Naive thymus-derived CD8-positive, alpha-beta T cell (primary cell): ENCODE data around the gene BIRC5. TPM values are rescaled to one million over a fixed set of nuclear protein-coding genes. Genes with fewer than 3 reads are reported as not detected.

ENCODE experiments used
- ATAC-seq, 2 donors: fragments of 150-1000 bp; cut with Tn5 transposase in 1 of 2; sonication (Bioruptor Pico), chemical (Tn5 transposase) in 1 of 2; 1 replicate in 1 of 2; 2 replicates in 1 of 2; pipeline ENCODE4 v1.10.0; 2021; ENCODE audit warnings: mild to moderate bottlenecking in 2 of 2, moderate library complexity in 2 of 2
- POLR2A ChIA-PET: fragments of 350-600 bp; sonication (Branson Sonifier 250); formaldehyde crosslinking; loops from one replicate; lab custom pipeline; 2021; ENCODE audit warnings: antibody characterized with exemption; lab: Charles Lee
- DNase-seq, 10 donors: peaks; one replicate each; pipeline versions ENCODE4 v3.0.0 to v3.0.0-alpha.2; 2020 to 2022
- H3K27ac Mint-ChIP-seq, 10 donors: one replicate each; pipeline ENCODE4 v1.8.0; 2020 to 2022; ENCODE audit warnings: mild to moderate bottlenecking in 10 of 10, mixed read lengths in 10 of 10, moderate library complexity in 4 of 10, inconsistent platforms in 1 of 10
- H3K27me3 Mint-ChIP-seq, 5 donors: one replicate each; pipeline ENCODE4 v1.8.0; 2021 to 2022; ENCODE audit warnings: mixed read lengths in 5 of 5
- H3K36me3 Mint-ChIP-seq, 3 donors: one replicate each; pipeline ENCODE4 v1.8.0; 2020 to 2022; ENCODE audit warnings: mixed read lengths in 3 of 3, mild to moderate bottlenecking in 2 of 3, inconsistent platforms in 1 of 3
- H3K4me1 Mint-ChIP-seq, 4 donors: one replicate each; pipeline ENCODE4 v1.8.0; 2021 to 2022; ENCODE audit warnings: mixed read lengths in 4 of 4
- H3K4me3 Mint-ChIP-seq, 10 donors: one replicate each; pipeline ENCODE4 v1.8.0; 2020 to 2022; ENCODE audit warnings: mild to moderate bottlenecking in 10 of 10, mixed read lengths in 10 of 10, moderate library complexity in 6 of 10, inconsistent platforms in 1 of 10
- H3K9me3 Mint-ChIP-seq, 9 donors: one replicate each; pipeline ENCODE4 v1.8.0; 2020 to 2022; ENCODE audit warnings: mixed read lengths in 9 of 9, mild to moderate bottlenecking in 3 of 9, inconsistent platforms in 1 of 9, moderate library complexity in 1 of 9
- polyA plus RNA-seq, 3 donors: library from polyadenylated mRNA; unstranded; fragments of 300-500 nt; fragmentation: Illumina TruSeq; gene quantifications; one replicate each; pipeline ENCODE4 v1.2.3, GENCODE V29; 2021
- total RNA-seq, 8 experiments: library from RNA in 2 of 8; stranded (reverse) in 2 of 8; gene quantifications; one replicate each; pipeline ENCODE4 v1.2.3 and lab custom pipeline; 2021 to 2026

The BIRC5 gene
- total and polyA plus RNA-seq, 5 experiments from 2014 or later = 0.30 TPM; not detected in 4

- Mint-ChIP-seq H3K27ac (no peak overlapping the region), H3K4me1 (peaks cover 13 to 40% (median 33%) of the 10 kb centered on the region in 4 donors), H3K27me3 (no peaks in the 10 kb centered on the region), H3K9me3 (no peaks in the 10 kb centered on the region), H3K36me3 (no peaks in the 10 kb centered on the region), H3K4me3 (no peak overlapping the region)
- DNase-seq (no peak), ATAC-seq (no peak)
- POLR2A ChIA-PET = interaction anchor here (0.6 kb wide), 1 partner anchor 282 kb away, joined by 3 read pairs; no protein-coding TSS in a partner anchor
Observed at GRCh38 chr17:78268191-78268874, 54.3 kb downstream of the BIRC5 start.

DNA sequence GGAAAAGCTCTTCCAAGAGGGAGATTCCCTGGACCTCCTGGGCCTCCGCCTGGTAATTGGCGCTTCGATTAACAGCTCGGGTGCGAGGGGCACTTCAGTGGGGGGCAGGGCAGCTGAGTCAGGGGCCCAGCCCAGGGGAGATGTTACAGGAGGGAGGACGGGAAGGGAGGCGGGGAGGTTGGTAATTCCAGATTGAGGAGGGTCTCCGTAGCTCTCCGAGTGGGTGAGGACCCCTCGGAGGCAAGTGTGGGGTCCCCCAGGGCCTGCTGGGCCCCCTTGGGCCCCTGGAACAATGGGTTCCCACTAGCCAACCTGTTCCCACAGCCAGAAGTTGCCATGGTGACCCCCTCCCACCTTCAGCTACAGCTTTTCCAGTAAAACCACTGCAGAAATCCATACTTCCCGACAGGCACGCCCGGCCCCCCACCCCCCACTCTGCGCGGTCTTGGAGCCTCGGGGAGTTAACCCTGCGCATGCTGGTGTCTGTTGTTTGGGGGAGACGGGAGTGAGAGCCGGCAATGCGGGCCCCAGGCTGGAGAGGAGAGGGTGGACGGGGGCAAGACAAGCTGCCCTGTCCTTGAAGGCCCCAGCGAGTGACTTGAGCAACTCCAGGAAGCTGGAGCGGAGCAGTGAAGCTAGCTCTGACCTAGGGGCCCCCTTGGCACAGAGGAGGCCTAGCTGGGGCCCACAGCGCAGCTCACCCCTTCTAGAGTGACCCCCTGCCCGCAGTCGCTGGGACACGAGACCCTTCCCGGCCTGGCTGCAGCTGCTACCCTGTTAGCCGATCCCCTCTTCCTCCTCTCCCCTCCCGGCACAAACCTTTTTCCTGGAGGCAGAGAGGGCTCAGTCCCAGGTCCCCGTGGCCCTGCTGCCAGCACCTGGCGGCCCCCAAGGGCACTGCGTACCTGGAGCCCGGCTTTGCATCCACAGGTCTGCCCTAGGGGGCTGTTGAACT is 55.2 kb downstream of the BIRC5 start:
- Mint-ChIP-seq H3K27me3 (no peaks in the 10 kb centered on the region), H3K36me3 (no peaks in the 10 kb centered on the region), H3K4me1 (peaks cover 11 to 39% (median 33%) of the 10 kb centered on the region in 4 donors), H3K4me3 (no peak overlapping the region), H3K9me3 (no peaks in the 10 kb centered on the region), H3K27ac (peak overlapping the region in 1 of 10 donors; percentile 56)
- DNase-seq (peak in 1 of 10 donors; percentile 47), ATAC-seq (no peak)
- POLR2A ChIA-PET = interaction anchor here (0.6 kb wide), 2 partner anchors 24 to 283 kb away, joined by 3 to 6 read pairs; no protein-coding TSS in a partner anchor

- Mint-ChIP-seq H3K4me1 (peaks cover 8 to 35% (median 32%) of the 10 kb centered on the region in 4 donors), H3K36me3 (no peaks in the 10 kb centered on the region), H3K27me3 (no peaks in the 10 kb centered on the region), H3K4me3 (peak overlapping the region in 1 of 10 donors; percentile 3), H3K27ac (peak overlapping the region in 2 of 10 donors; percentile 74 to 83), H3K9me3 (no peaks in the 10 kb centered on the region)
- POLR2A ChIA-PET = interaction anchor here (0.6 to 2.4 kb wide), 2 partner anchors 13 to 25 kb away, joined by 6 to 16 read pairs; no protein-coding TSS in a partner anchor
- no peak for ATAC-seq
- DNase-seq = no peak
Observed at GRCh38 chr17:78269955-78270381, 55.9 kb downstream of the BIRC5 start.

GRCh38 chr17:78271419-78272170 is 57.5 kb downstream of the BIRC5 start:
- H3K27ac Mint-ChIP-seq = peak overlapping the region; percentile 37 to 97 (median 90)
- POLR2A ChIA-PET = interaction anchor here (1.4 to 2.4 kb wide), 2 partner anchors 9 to 15 kb away, joined by 7 to 16 read pairs; no protein-coding TSS in a partner anchor
- no peaks in the 10 kb centered on the region for H3K36me3 Mint-ChIP-seq
- H3K9me3 Mint-ChIP-seq = no peaks in the 10 kb centered on the region
- peak in 2 of 10 donors; percentile 27 to 61 for DNase-seq
- H3K4me3 Mint-ChIP-seq = peak overlapping the region; percentile 36 to 72 (median 54)
- peak; percentile 16 to 19 for ATAC-seq
- H3K4me1 Mint-ChIP-seq = peaks cover 12 to 43% (median 36%) of the 10 kb centered on the region in 4 donors
- peaks cover 0 to 2% (median 0%) of the 10 kb centered on the region in 5 donors for H3K27me3 Mint-ChIP-seq

- Mint-ChIP-seq H3K4me1 (peaks cover 12 to 44% (median 37%) of the 10 kb centered on the region in 4 donors), H3K4me3 (peak overlapping the region; percentile 36 to 72 (median 54)), H3K9me3 (no peaks in the 10 kb centered on the region), H3K27ac (peak overlapping the region; percentile 37 to 97 (median 90)), H3K36me3 (no peaks in the 10 kb centered on the region), H3K27me3 (peaks cover 0 to 2% (median 0%) of the 10 kb centered on the region in 5 donors)
- peak; percentile 43 to 85 (median 76) for DNase-seq
- peak; percentile 93 to 94 for ATAC-seq
- POLR2A ChIA-PET = interaction anchor here (0.9 to 2.4 kb wide), 3 partner anchors 9 to 16 kb away, joined by 3 to 16 read pairs (median 4); no protein-coding TSS in a partner anchor
Observed at GRCh38 chr17:78272181-78272913, 58.3 kb downstream of the BIRC5 start.

- no peak for ATAC-seq
- no peaks in the 10 kb centered on the region for H3K36me3 Mint-ChIP-seq
- POLR2A ChIA-PET = interaction anchor here (0.9 to 1.6 kb wide), 2 partner anchors 9 to 11 kb away, joined by 3 to 4 read pairs; no protein-coding TSS in a partner anchor
- peak overlapping the region in 7 of 10 donors; percentile 42 to 72 (median 65) for H3K4me3 Mint-ChIP-seq
- H3K4me1 Mint-ChIP-seq = peaks cover 12 to 44% (median 37%) of the 10 kb centered on the region in 4 donors
- H3K9me3 Mint-ChIP-seq = no peaks in the 10 kb centered on the region
- peak overlapping the region in 8 of 10 donors; percentile 84 to 97 (median 94) for H3K27ac Mint-ChIP-seq
- H3K27me3 Mint-ChIP-seq = peaks cover 0 to 2% (median 0%) of the 10 kb centered on the region in 5 donors
- DNase-seq = no peak
Observed at GRCh38 chr17:78272914-78273258, 58.8 kb downstream of the BIRC5 start.

DNA sequence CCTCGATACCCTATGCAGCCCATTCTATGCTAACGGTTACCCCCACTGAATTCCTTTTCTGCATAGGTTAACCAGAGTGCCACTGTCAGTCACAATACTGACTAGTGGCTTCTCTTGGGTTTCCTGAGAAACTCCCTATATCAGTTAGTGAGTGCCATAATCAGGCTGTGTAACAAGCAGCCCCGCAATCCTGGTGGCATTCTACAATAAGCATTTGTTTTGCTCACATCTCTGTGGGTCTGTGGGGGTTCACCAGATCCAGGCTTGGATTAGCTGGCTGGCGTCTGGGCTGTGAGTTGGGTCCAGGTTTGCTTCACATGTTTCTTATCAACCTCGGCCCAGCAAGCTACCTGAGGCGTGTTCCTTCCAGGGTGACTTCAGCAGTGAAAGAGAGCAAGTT is 59.8 kb downstream of the BIRC5 start:
- H3K27ac Mint-ChIP-seq = peak overlapping the region in 7 of 10 donors; percentile 23 to 96 (median 81)
- POLR2A ChIA-PET = interaction anchor here (0.7 to 1.6 kb wide), 2 partner anchors 12 to 43 kb away, joined by 3 to 4 read pairs; no protein-coding TSS in a partner anchor
- peaks cover 12 to 44% (median 37%) of the 10 kb centered on the region in 4 donors for H3K4me1 Mint-ChIP-seq
- no peaks in the 10 kb centered on the region for H3K36me3 Mint-ChIP-seq
- no peaks in the 10 kb centered on the region for H3K9me3 Mint-ChIP-seq
- ATAC-seq = no peak
- H3K27me3 Mint-ChIP-seq = peaks cover 0 to 2% (median 0%) of the 10 kb centered on the region in 5 donors
- H3K4me3 Mint-ChIP-seq = no peak overlapping the region
- DNase-seq = peak in 1 of 10 donors; percentile 59

Other genes with a start within 250 kb of the BIRC5 start
- gene TMC6, start 85.5 kb upstream of the BIRC5 start, total RNA-seq = 100 to 1,000 TPM; 809 to 819 TPM
- gene TMC6, start 85.5 kb upstream of the BIRC5 start, polyA plus RNA-seq = 100 to 1,000 TPM; 186 to 253 (median 209) TPM
- gene TMC8, start 83.5 kb upstream of the BIRC5 start, total RNA-seq = 100 to 1,000 TPM; 367 to 370 TPM
- 100 to 1,000 TPM in 1 of 3 donors, 10 to 100 TPM in 2; 62.5 to 141 (median 72.9) TPM for gene TMC8, start 83.5 kb upstream of the BIRC5 start, polyA plus RNA-seq
- gene C17orf99, start 67.9 kb upstream of the BIRC5 start, total RNA-seq = under 1 TPM in 1 of 2 experiments, not detected in 1; 0.60 TPM
- not detected for gene C17orf99, start 67.9 kb upstream of the BIRC5 start, polyA plus RNA-seq
- 10 to 100 TPM; 58.1 to 66.6 TPM for gene SYNGR2, start 45.7 kb upstream of the BIRC5 start, total RNA-seq
- 100 to 1,000 TPM in 1 of 3 donors, 10 to 100 TPM in 2; 88.4 to 108 (median 92.1) TPM for gene SYNGR2, start 45.7 kb upstream of the BIRC5 start, polyA plus RNA-seq
- not detected for gene TK1, start 27.2 kb upstream of the BIRC5 start, total RNA-seq
- gene TK1, start 27.2 kb upstream of the BIRC5 start, polyA plus RNA-seq = 1 to 10 TPM in 1 of 3 donors, under 1 TPM in 1, not detected in 1; 0.18 to 1.1 TPM
- 1 to 10 TPM; 1.8 to 2.4 TPM for gene AFMID, start 26.9 kb upstream of the BIRC5 start, total RNA-seq
- 1 to 10 TPM in 2 of 3 donors, under 1 TPM in 1; 0.41 to 1.7 (median 1.6) TPM for gene AFMID, start 26.9 kb upstream of the BIRC5 start, polyA plus RNA-seq
- not detected for gene TMEM235, start 17.4 kb downstream of the BIRC5 start, total RNA-seq
- gene TMEM235, start 17.4 kb downstream of the BIRC5 start, polyA plus RNA-seq = not detected
- 1 to 10 TPM in 1 of 2 experiments, under 1 TPM in 1; 0.86 to 1.0 TPM for gene SOCS3, start 145.8 kb downstream of the BIRC5 start, total RNA-seq
- gene SOCS3, start 145.8 kb downstream of the BIRC5 start, polyA plus RNA-seq = 10 to 100 TPM; 21.2 to 43.9 (median 37.3) TPM
- 10 to 100 TPM; 72.5 to 73.4 TPM for gene PGS1, start 164.4 kb downstream of the BIRC5 start, total RNA-seq
- gene PGS1, start 164.4 kb downstream of the BIRC5 start, polyA plus RNA-seq = 10 to 100 TPM; 24.3 to 46.6 (median 32.7) TPM